HL-60 (cell line): ENCODE results near the gene ZNF106.

ENCODE experiments used
- GABPA ChIP-seq: IDR thresholded peaks from 2 replicates; pipeline ENCODE4 v1.6.1; 2012; ENCODE audit warnings: low read depth
- POLR2AphosphoS5 ChIP-seq: IDR thresholded peaks from 2 replicates; pipeline ENCODE4 v1.6.1; 2012; ENCODE audit warnings: low read depth
- SPI1 ChIP-seq: IDR thresholded peaks from 2 replicates; pipeline ENCODE4 v1.6.1; 2012; ENCODE audit warnings: low read depth, mild to moderate bottlenecking, borderline replicate concordance
- TF ChIP-seq, protein P1 (sequence below): IDR thresholded peaks from one replicate; pipeline ENCODE4 v1.5.1; 2011; ENCODE audit warnings: low read length, control low read depth, inconsistent platforms; ENCODE audit not compliant: insufficient read depth
- TF ChIP-seq, protein P2 (sequence below): IDR thresholded peaks from 2 replicates; pipeline ENCODE4 v1.6.1; 2012; ENCODE audit warnings: low read depth; ENCODE audit not compliant: insufficient replicate concordance

DNA sequence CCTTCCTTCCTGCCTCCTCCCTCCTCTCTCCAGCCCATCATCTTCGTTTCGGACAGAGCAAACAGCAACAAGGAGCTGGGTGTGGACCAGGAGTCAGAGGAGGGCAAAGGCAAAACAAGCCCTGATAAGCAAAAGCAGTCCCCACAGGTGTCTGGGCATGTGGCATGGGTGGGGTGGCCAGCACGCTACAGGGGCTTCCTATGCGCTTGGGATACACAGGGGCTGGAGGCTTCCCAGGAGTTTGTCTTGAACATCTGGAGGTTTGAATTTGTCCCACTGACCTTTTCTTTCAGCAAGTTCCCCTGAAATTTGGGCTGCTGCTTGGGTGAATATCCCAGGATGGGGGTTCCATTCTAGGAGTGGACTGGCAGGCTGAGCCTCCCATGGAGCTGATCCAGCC lies 82.8 kb downstream of the ZNF106 start:
- TF ChIP-seq POLR2AphosphoS5, result no peak
- TF ChIP-seq GABPA, result no peak
- TF ChIP-seq, protein P1, sequence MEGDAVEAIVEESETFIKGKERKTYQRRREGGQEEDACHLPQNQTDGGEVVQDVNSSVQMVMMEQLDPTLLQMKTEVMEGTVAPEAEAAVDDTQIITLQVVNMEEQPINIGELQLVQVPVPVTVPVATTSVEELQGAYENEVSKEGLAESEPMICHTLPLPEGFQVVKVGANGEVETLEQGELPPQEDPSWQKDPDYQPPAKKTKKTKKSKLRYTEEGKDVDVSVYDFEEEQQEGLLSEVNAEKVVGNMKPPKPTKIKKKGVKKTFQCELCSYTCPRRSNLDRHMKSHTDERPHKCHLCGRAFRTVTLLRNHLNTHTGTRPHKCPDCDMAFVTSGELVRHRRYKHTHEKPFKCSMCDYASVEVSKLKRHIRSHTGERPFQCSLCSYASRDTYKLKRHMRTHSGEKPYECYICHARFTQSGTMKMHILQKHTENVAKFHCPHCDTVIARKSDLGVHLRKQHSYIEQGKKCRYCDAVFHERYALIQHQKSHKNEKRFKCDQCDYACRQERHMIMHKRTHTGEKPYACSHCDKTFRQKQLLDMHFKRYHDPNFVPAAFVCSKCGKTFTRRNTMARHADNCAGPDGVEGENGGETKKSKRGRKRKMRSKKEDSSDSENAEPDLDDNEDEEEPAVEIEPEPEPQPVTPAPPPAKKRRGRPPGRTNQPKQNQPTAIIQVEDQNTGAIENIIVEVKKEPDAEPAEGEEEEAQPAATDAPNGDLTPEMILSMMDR, result no peak
- TF ChIP-seq, protein P2, sequence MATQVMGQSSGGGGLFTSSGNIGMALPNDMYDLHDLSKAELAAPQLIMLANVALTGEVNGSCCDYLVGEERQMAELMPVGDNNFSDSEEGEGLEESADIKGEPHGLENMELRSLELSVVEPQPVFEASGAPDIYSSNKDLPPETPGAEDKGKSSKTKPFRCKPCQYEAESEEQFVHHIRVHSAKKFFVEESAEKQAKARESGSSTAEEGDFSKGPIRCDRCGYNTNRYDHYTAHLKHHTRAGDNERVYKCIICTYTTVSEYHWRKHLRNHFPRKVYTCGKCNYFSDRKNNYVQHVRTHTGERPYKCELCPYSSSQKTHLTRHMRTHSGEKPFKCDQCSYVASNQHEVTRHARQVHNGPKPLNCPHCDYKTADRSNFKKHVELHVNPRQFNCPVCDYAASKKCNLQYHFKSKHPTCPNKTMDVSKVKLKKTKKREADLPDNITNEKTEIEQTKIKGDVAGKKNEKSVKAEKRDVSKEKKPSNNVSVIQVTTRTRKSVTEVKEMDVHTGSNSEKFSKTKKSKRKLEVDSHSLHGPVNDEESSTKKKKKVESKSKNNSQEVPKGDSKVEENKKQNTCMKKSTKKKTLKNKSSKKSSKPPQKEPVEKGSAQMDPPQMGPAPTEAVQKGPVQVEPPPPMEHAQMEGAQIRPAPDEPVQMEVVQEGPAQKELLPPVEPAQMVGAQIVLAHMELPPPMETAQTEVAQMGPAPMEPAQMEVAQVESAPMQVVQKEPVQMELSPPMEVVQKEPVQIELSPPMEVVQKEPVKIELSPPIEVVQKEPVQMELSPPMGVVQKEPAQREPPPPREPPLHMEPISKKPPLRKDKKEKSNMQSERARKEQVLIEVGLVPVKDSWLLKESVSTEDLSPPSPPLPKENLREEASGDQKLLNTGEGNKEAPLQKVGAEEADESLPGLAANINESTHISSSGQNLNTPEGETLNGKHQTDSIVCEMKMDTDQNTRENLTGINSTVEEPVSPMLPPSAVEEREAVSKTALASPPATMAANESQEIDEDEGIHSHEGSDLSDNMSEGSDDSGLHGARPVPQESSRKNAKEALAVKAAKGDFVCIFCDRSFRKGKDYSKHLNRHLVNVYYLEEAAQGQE, result no peak
- TF ChIP-seq SPI1, result no peak
